Activated T-helper 2 cell treated with anti-CD3 and anti-CD28 coated beads, Interferon-gamma antibody, Interleukin-2, Interleukin-4, amounts not matched to agents 10 μg/mL and 5 μg/mL and 100 μg/mL, durations not matched to agents 14 hours and 24 hours and 36 hours (primary cell): ENCODE measurements around the gene FMNL2. TPM values are rescaled to one million over a fixed set of nuclear protein-coding genes. Genes with fewer than 3 reads are reported as not detected.

Source experiments
- DNase-seq: peaks from one replicate; pipeline ENCODE4 v3.0.0; 2021; ENCODE audit warnings: low spot score
- H3K27ac Mint-ChIP-seq: one replicate; pipeline ENCODE4 v1.8.0; 2021; ENCODE audit warnings: mixed read lengths
- H3K27me3 Mint-ChIP-seq: one replicate; pipeline ENCODE4 v1.8.0; 2021; ENCODE audit warnings: low read depth, mixed read lengths
- H3K36me3 Mint-ChIP-seq: one replicate; pipeline ENCODE4 v1.8.0; 2021; ENCODE audit warnings: low read depth, mixed read lengths
- H3K4me1 Mint-ChIP-seq: one replicate; pipeline ENCODE4 v1.8.0; 2021; ENCODE audit warnings: low read depth, mixed read lengths
- H3K4me3 Mint-ChIP-seq: one replicate; pipeline ENCODE4 v1.8.0; 2021; ENCODE audit warnings: low read depth, mild to moderate bottlenecking, moderate library complexity, mixed read lengths
- H3K9me3 Mint-ChIP-seq: one replicate; pipeline ENCODE4 v1.8.0; 2021; ENCODE audit warnings: mixed read lengths
- intact Hi-C: fragments of 100-400 bp; cut with micrococcal nuclease; formaldehyde crosslinking; loops from one replicate; pipeline ENCODE4 v1.15.1; 2023
- total RNA-seq: library from RNA; stranded (reverse); gene quantifications from 2 replicates; pipeline ENCODE4 v1.2.3, GENCODE V29; 2022

FMNL2 gene
- total RNA-seq, 1 donor from 2014 or later, result 14.0 TPM

DNA sequence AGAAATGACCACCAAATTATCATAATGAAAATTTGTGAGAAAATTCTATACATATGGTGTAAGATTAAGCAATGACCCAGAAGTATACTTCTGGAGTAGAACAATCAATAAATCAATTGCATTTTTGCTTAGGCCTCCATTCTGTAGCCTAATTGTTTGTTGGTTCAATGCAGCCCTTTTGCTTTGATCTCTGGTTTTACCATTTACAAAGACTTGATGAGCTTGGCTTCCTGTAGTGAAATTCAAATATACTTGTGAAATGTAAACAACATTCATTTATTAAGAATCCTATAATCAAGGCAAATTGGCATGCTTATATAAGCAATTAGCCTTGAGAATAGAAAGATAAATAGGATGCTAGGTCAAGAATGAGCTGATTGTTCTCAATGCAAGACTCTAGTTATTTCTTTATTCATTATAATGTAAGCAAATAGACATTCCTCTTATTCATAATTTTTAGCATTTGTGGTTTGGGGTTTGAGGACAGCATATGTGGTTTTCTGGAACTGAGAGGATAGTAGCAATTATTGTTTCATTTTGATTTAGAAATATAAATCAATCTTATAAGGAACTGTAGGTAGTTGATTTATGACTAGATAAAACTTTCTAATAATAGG lies 9.7 kb downstream of the FMNL2 start:
- Mint-ChIP-seq H3K27ac (no peak overlapping the region), H3K4me3 (no peak overlapping the region), H3K27me3 (no peaks in the 10 kb centered on the region), H3K9me3 (no peaks in the 10 kb centered on the region), H3K4me1 (peaks cover 2% of the 10 kb centered on the region), H3K36me3 (no peaks in the 10 kb centered on the region)
- no peak for DNase-seq
- intact Hi-C loops, result no loop called here

DNA sequence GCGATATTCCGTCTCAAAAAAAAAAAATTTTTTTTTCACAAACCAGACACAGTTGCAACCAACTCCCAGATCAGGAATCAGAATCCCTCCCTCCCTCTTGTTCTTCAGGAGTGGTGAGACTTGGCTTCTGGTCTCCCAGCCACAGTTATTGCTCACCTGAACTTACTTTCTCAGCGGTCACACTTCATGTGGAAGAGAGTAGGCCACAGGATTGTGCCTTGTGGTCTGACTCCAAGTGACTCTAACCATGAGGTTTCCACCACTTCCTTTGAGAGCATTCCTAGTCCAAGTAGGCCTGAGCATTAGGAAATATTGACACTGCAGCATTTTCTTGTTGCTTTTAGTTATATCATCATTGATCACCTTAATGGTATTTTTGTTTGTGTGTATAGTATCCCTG lies 12.1 kb downstream of the FMNL2 start:
- Mint-ChIP-seq H3K4me1 (peaks cover 2% of the 10 kb centered on the region), H3K27ac (no peak overlapping the region), H3K9me3 (no peaks in the 10 kb centered on the region), H3K36me3 (no peaks in the 10 kb centered on the region), H3K27me3 (no peaks in the 10 kb centered on the region), H3K4me3 (no peak overlapping the region)
- intact Hi-C loops, result no loop called here
- DNase-seq, result no peak

DNA sequence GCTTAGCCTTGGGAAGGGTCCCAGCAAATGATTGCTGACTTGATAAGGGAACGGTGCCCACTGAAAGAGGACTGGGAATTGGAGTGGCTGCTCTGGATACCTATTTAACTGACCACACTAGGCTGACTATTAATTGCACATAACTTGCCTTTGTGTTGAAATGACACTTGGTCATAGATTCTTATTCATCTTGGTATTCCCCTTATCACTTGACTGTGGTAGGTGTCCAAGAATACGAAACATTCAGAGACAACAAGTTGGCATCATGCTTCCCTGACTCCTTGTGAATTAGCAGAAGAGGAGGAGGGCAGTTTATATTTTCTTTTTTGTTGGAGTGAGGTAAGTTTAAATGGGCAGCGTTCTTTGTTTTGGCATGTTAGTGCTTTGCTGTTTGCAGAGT lies 13.4 kb downstream of the FMNL2 start:
- H3K4me1 Mint-ChIP-seq, result peaks cover 2% of the 10 kb centered on the region
- no peaks in the 10 kb centered on the region for H3K36me3 Mint-ChIP-seq
- H3K27ac Mint-ChIP-seq, result no peak overlapping the region
- intact Hi-C loops, result no loop called here
- H3K27me3 Mint-ChIP-seq, result no peaks in the 10 kb centered on the region
- DNase-seq, result no peak
- H3K4me3 Mint-ChIP-seq, result no peak overlapping the region
- H3K9me3 Mint-ChIP-seq, result no peaks in the 10 kb centered on the region

DNA sequence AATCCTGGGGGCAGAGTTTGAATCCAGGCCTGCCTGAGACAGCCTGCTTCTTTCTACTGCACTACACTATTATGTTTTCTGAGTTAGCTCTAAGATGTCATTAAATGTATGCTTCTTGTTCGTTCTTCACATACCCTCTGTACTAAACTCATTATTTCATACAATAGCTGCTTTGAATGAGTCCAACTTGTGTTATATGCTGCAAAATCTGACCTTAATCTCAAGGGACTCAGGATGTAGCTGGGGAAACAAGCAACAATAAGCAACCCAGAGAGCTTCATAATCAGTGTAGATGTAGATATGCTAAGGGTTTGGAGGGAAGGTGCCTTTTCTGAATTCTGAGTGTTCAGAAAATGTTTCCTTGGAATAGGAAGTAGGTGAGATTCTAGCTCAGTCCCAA lies 14.4 kb downstream of the FMNL2 start:
- Mint-ChIP-seq H3K4me3 (no peak overlapping the region), H3K27me3 (no peaks in the 10 kb centered on the region), H3K27ac (no peak overlapping the region), H3K4me1 (peaks cover 2% of the 10 kb centered on the region), H3K36me3 (no peaks in the 10 kb centered on the region), H3K9me3 (no peaks in the 10 kb centered on the region)
- no peak for DNase-seq
- intact Hi-C loops, result no loop called here

DNA sequence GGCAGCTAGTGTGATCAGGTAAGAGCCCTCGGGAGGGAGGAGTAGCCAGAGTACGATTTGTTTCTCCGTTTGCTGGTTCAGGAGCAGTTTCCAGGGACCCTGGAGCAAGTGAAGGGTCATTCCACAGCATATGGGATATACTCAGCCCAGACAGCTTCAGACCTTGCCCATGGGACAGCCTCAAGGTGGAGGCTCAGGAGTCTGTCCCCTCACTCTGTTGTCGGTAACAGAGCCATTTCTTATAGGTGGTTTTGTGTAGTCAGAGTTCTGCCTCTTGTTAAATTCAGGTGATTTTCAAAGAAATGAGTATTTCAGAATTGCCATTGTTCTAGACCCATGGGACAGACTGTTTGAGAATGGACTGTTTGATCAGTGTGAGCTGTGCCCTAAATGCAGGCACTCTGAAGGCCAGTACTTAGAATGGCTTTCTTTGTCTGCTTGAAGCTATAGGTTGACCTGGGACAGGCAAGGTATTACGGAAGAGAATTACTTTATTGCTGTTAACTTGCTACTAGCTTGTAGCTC lies 15.2 kb downstream of the FMNL2 start:
- H3K27me3 Mint-ChIP-seq, result no peaks in the 10 kb centered on the region
- DNase-seq, result no peak
- no peak overlapping the region for H3K27ac Mint-ChIP-seq
- no peaks in the 10 kb centered on the region for H3K4me1 Mint-ChIP-seq
- intact Hi-C loops, result no loop called here
- H3K36me3 Mint-ChIP-seq, result no peaks in the 10 kb centered on the region
- H3K4me3 Mint-ChIP-seq, result no peak overlapping the region
- no peaks in the 10 kb centered on the region for H3K9me3 Mint-ChIP-seq

DNA sequence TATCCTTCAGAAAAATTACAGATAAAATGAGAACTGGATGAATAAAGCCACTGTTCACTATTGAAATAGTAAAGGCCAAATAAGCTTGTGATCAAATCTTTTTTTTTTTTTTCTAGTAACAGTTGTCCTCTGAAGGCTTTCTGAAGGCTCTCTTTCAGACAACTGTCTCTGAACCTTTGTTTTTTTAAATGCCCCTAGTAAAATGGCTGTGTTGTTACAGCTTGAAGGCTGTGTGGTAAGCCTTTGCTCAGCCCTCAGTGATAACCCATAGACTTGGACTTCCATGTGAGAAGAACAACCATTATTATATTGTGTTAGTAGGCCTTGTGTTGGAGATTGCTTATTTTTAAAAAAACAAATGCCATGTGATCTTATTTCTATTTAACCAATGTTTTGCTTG lies 17.6 kb downstream of the FMNL2 start:
- intact Hi-C loops, result no loop called here
- H3K27me3 Mint-ChIP-seq, result no peaks in the 10 kb centered on the region
- no peak for DNase-seq
- H3K4me1 Mint-ChIP-seq, result no peaks in the 10 kb centered on the region
- no peaks in the 10 kb centered on the region for H3K9me3 Mint-ChIP-seq
- H3K36me3 Mint-ChIP-seq, result no peaks in the 10 kb centered on the region
- no peak overlapping the region for H3K27ac Mint-ChIP-seq
- no peak overlapping the region for H3K4me3 Mint-ChIP-seq

DNA sequence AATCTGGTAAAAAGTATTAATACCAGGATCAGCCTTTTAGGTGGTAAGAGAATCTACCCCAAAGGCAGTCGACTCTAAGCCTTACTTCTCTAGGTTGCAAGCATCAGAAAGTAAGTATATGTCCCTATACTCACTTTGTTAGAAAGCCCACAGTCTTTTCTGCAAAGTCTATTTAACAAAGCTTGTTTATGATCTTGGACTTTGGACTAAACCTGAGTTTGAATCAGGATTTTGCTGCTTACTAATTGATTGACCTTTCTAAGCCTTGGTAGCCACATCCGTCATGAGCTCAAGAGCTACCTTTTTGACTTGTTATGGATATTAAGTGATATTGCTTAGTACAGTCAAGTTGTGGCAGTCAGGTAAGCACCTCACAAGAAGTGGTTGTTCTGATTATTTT lies 18.4 kb downstream of the FMNL2 start:
- no peak for DNase-seq
- no peaks in the 10 kb centered on the region for H3K4me1 Mint-ChIP-seq
- no peak overlapping the region for H3K4me3 Mint-ChIP-seq
- H3K27me3 Mint-ChIP-seq, result no peaks in the 10 kb centered on the region
- intact Hi-C loops, result no loop called here
- H3K36me3 Mint-ChIP-seq, result no peaks in the 10 kb centered on the region
- no peak overlapping the region for H3K27ac Mint-ChIP-seq
- H3K9me3 Mint-ChIP-seq, result no peaks in the 10 kb centered on the region

DNA sequence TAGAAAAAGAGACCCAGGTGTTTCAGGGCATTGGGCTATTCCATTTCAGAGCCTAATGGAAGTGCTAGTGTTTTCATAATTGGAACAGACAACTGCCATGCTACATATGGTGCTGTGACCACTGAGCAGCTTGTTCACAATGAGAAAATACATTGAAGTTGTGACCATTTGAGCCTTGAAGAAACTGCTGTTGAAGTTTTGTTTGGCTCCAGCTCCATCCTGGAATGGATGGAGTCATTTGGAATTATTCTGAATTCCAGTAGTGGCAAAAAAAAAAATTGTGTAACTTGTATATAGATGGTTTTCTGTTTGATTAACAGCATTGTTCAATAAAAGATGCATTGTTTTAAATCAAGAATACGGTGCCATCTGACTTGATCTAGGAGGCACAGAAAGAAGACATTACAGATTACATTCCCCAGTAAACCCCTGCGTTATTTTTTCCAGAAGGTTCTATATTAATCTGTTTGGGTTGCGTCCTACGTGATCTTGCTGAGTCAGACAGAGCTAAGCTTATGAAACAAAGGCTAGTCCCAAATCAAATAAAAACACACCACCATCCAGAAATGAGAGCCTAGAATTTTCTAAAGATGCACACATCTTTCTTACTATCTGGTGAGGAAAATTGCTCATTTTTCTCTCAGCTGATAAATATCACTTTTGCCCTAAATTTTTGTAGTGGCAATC lies 19.2 kb downstream of the FMNL2 start:
- intact Hi-C loops, result no loop called here
- Mint-ChIP-seq H3K27ac (no peak overlapping the region), H3K36me3 (no peaks in the 10 kb centered on the region), H3K4me3 (no peak overlapping the region), H3K27me3 (no peaks in the 10 kb centered on the region), H3K4me1 (no peaks in the 10 kb centered on the region), H3K9me3 (no peaks in the 10 kb centered on the region)
- DNase-seq, result no peak

DNA sequence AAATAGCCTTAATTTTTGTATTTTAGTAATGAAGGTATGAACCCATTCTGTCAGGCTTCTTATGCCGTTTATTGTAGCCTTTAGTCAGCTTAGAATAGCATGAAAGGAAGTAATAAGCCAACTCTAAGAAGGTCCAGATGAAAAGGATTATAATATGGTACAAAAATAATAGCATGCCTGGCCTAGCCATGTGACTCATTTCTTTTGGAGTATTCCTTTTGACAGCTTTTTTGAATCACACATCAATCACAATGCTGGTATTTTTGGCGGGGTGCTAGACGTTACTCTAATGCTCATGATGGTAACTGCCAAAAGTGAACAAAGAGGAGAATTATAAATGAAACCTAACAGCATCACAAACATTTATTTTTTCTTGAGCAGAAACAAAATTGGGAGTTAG lies 19.9 kb downstream of the FMNL2 start:
- DNase-seq, result no peak
- Mint-ChIP-seq H3K9me3 (no peaks in the 10 kb centered on the region), H3K4me3 (no peak overlapping the region), H3K4me1 (no peaks in the 10 kb centered on the region), H3K27ac (no peak overlapping the region), H3K27me3 (no peaks in the 10 kb centered on the region), H3K36me3 (no peaks in the 10 kb centered on the region)
- intact Hi-C loops, result no loop called here

DNA sequence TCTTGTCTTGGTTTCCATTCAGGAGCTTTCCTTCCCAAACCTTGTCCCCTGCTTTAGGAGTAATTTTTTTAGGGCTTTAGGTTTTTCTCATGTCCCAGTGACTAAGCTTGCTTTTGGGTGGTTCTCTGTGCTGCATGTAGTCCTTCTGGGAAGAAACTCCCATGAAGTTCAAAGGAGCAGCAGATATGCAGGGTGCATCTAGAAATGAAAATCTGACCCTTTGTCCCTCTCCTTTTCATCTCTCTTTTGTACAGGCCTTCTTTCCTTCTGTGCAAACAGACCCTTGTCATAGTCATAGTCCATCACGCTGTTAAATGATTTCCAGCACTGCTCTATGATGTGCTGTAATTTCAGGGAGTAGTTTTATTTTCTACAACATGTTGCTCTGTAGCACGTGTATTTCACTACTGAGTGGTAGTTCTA lies 20.4 kb downstream of the FMNL2 start:
- Mint-ChIP-seq H3K9me3 (no peaks in the 10 kb centered on the region), H3K27ac (no peak overlapping the region)

DNA sequence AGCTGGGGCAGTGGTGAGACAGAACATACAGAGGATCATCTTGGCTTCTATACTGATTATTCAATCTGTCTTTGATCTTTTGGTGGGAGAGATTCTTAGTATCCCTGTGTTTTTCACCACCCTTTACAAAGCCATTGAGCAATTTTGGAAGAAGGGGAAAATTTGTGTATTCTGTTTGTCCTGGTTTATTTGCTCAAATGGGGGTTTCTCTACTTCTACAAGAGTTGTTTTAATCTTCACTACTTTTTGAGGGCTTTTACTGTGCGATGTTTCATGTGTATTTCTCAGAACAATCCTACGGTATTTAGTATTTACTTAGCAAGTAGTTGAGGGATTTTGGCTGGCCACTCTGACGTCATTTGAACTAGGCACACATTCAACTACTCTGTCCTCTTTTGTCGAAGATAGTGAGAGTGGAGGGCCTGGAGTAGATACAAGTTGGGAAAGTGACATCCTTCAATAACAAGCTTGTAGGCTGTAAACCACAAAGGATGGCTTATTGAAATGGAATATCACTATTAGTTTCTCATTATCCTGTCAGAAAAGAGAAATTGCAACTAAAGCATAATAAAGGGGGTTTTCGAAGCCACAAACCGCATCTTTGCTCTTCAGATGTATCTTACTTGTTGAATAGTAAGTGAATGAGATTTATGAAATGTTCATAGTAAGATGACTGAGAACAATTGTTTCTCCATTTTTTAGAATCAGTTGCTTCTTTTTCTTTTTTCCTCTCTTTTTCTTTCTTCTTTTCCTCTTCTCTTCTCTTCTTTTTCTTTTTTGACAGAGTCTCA lies 24.8 kb downstream of the FMNL2 start:
- Mint-ChIP-seq H3K9me3 (no peaks in the 10 kb centered on the region), H3K27ac (no peak overlapping the region), H3K27me3 (peaks cover 6% of the 10 kb centered on the region), H3K4me1 (no peaks in the 10 kb centered on the region), H3K4me3 (no peak overlapping the region), H3K36me3 (no peaks in the 10 kb centered on the region)
- intact Hi-C loops, result no loop called here
- DNase-seq, result no peak

More for the DNA sequence above, 20.4 kb downstream of the FMNL2 start:
- no peak for DNase-seq
- no peaks in the 10 kb centered on the region for H3K36me3 Mint-ChIP-seq
- intact Hi-C loops, result no loop called here
- no peaks in the 10 kb centered on the region for H3K4me1 Mint-ChIP-seq
- H3K4me3 Mint-ChIP-seq, result no peak overlapping the region
- peaks cover 4% of the 10 kb centered on the region for H3K27me3 Mint-ChIP-seq

DNA sequence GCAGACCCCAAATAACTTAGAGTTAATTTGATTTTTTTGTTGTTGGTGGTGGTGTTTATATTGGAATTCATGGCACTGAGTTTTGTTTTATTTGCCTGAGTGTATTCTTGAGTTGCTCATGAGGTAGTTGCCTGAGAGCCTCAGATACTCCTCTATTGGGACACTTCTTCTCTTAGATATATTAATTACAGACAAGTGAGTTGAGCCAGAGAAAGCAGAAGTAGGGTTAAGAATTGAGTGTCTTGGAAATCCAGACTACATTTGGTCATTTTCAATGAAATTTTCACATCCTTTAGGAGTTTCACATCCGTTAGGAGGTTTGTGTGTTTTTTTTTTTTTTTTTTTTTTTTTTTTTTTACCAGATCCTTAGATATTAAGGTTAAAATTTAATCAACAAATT lies 29.0 kb downstream of the FMNL2 start:
- DNase-seq, result no peak
- Mint-ChIP-seq H3K36me3 (no peaks in the 10 kb centered on the region), H3K27ac (no peak overlapping the region), H3K9me3 (no peaks in the 10 kb centered on the region), H3K27me3 (peaks cover 8% of the 10 kb centered on the region), H3K4me1 (no peaks in the 10 kb centered on the region), H3K4me3 (no peak overlapping the region)
- intact Hi-C loops, result no loop called here
